ENCODE results near the gene FGB.
"Not testable (repeated sequence)": the region's sequence is repeated elsewhere in the genome, so short reads cannot be mapped to it uniquely, and the experiment has no call there.

- TF ChIP-seq CTCF, POLR2A, POLR2AphosphoS5 (IDR thresholded peaks at IDR 0.05): not testable (repeated sequence)
These were observed 31.5 kb downstream of the FGB start for GRCh38 chr4:154594343-154594742.

Measured in transverse colon (tissue), 4 donors.